ENCODE data around the gene AHR.

Gene AHR

GRCh38 chr7:17298102-17298839, at the start of gene AHR:
TSS of gene AHR (plus strand) at chr7:17298652. CDS start at chr7:17299265, 613 bp downstream.
- DNase-seq (ENCODE audit: low read depth): peak; percentile 96
- peak within 1 kb of the TSS; percentile 85 for H3K9ac ChIP-seq (ENCODE audit: low read length)
- H3K9me3 ChIP-seq (ENCODE audit: control insufficient read depth, low read length): no peaks in the 10 kb centered on the region
- no peaks in the 10 kb centered on the region for H3K36me3 ChIP-seq (ENCODE audit: control insufficient read depth, insufficient read depth, low read length, severe bottlenecking)
- H3K27me3 ChIP-seq (replicated peaks; ENCODE audit: control insufficient read depth, insufficient read depth, low read length): no peaks in the 10 kb centered on the region
- peaks cover 6% of the 10 kb centered on the region for H3K4me1 ChIP-seq (ENCODE audit: control insufficient read depth, insufficient read depth, low read length)
- H3K4me3 ChIP-seq (ENCODE audit: low read length): peak within 1 kb of the TSS; percentile 92

- Histone ChIP-seq H3K4me1 (ENCODE audit: control insufficient read depth, insufficient read depth, low read length) (no peaks in the 10 kb centered on the region), H3K27me3 (replicated peaks; ENCODE audit: control insufficient read depth, insufficient read depth, low read length) (no peaks in the 10 kb centered on the region), H3K9ac (ENCODE audit: low read length) (no peak overlapping the region), H3K4me3 (ENCODE audit: low read length) (no peak overlapping the region), H3K36me3 (ENCODE audit: control insufficient read depth, insufficient read depth, low read length, severe bottlenecking) (no peaks in the 10 kb centered on the region), H3K9me3 (ENCODE audit: control insufficient read depth, low read length) (no peaks in the 10 kb centered on the region)
- no peak for DNase-seq (ENCODE audit: low read depth)
Observed at GRCh38 chr7:17253885-17254284, 44.6 kb upstream of the AHR start.

GRCh38 chr7:17255926-17256325, 42.5 kb upstream of the AHR start:
- no peak for DNase-seq (ENCODE audit: low read depth)
- no peaks in the 10 kb centered on the region for H3K9me3 ChIP-seq (ENCODE audit: control insufficient read depth, low read length)
- no peaks in the 10 kb centered on the region for H3K36me3 ChIP-seq (ENCODE audit: control insufficient read depth, insufficient read depth, low read length, severe bottlenecking)
- H3K4me3 ChIP-seq (ENCODE audit: low read length): no peak overlapping the region
- no peaks in the 10 kb centered on the region for H3K27me3 ChIP-seq (replicated peaks; ENCODE audit: control insufficient read depth, insufficient read depth, low read length)
- H3K4me1 ChIP-seq (ENCODE audit: control insufficient read depth, insufficient read depth, low read length): no peaks in the 10 kb centered on the region
- H3K9ac ChIP-seq (ENCODE audit: low read length): no peak overlapping the region

GRCh38 chr7:17256375-17256774, 42.1 kb upstream of the AHR start:
- no peak for DNase-seq (ENCODE audit: low read depth)

GRCh38 chr7:17266565-17266964, 31.9 kb upstream of the AHR start:
- no peaks in the 10 kb centered on the region for H3K36me3 ChIP-seq (ENCODE audit: control insufficient read depth, insufficient read depth, low read length, severe bottlenecking)

More at GRCh38 chr7:17256375-17256774, 42.1 kb upstream of the AHR start:
- H3K36me3 ChIP-seq (ENCODE audit: control insufficient read depth, insufficient read depth, low read length, severe bottlenecking): no peaks in the 10 kb centered on the region
- no peak overlapping the region for H3K4me3 ChIP-seq (ENCODE audit: low read length)
- no peak overlapping the region for H3K9ac ChIP-seq (ENCODE audit: low read length)
- no peaks in the 10 kb centered on the region for H3K4me1 ChIP-seq (ENCODE audit: control insufficient read depth, insufficient read depth, low read length)
- no peaks in the 10 kb centered on the region for H3K9me3 ChIP-seq (ENCODE audit: control insufficient read depth, low read length)
- H3K27me3 ChIP-seq (replicated peaks; ENCODE audit: control insufficient read depth, insufficient read depth, low read length): no peaks in the 10 kb centered on the region

GRCh38 chr7:17269341-17270221, 28.9 kb upstream of the AHR start:
- Histone ChIP-seq H3K27me3 (replicated peaks; ENCODE audit: control insufficient read depth, insufficient read depth, low read length) (no peaks in the 10 kb centered on the region), H3K9ac (ENCODE audit: low read length) (no peak overlapping the region), H3K4me3 (ENCODE audit: low read length) (peak overlapping the region; percentile 43), H3K4me1 (ENCODE audit: control insufficient read depth, insufficient read depth, low read length) (peaks cover 1% of the 10 kb centered on the region), H3K9me3 (ENCODE audit: control insufficient read depth, low read length) (peaks cover 39% of the 10 kb centered on the region), H3K36me3 (ENCODE audit: control insufficient read depth, insufficient read depth, low read length, severe bottlenecking) (no peaks in the 10 kb centered on the region)
- DNase-seq (ENCODE audit: low read depth): no peak

More at GRCh38 chr7:17266565-17266964, 31.9 kb upstream of the AHR start:
- Histone ChIP-seq H3K27me3 (replicated peaks; ENCODE audit: control insufficient read depth, insufficient read depth, low read length) (no peaks in the 10 kb centered on the region), H3K4me1 (ENCODE audit: control insufficient read depth, insufficient read depth, low read length) (no peaks in the 10 kb centered on the region), H3K9ac (ENCODE audit: low read length) (no peak overlapping the region), H3K9me3 (ENCODE audit: control insufficient read depth, low read length) (peaks cover 39% of the 10 kb centered on the region), H3K4me3 (ENCODE audit: low read length) (peak overlapping the region; percentile 26)
- no peak for DNase-seq (ENCODE audit: low read depth)

- H3K27me3 ChIP-seq (replicated peaks; ENCODE audit: control insufficient read depth, insufficient read depth, low read length): no peaks in the 10 kb centered on the region
- no peaks in the 10 kb centered on the region for H3K36me3 ChIP-seq (ENCODE audit: control insufficient read depth, insufficient read depth, low read length, severe bottlenecking)
- H3K4me1 ChIP-seq (ENCODE audit: control insufficient read depth, insufficient read depth, low read length): peaks cover 28% of the 10 kb centered on the region
- no peak overlapping the region for H3K4me3 ChIP-seq (ENCODE audit: low read length)
- no peak overlapping the region for H3K9ac ChIP-seq (ENCODE audit: low read length)
- no peak for DNase-seq (ENCODE audit: low read depth)
- peaks cover 10% of the 10 kb centered on the region for H3K9me3 ChIP-seq (ENCODE audit: control insufficient read depth, low read length)
Observed at GRCh38 chr7:17274551-17275245, 23.8 kb upstream of the AHR start.

- DNase-seq (ENCODE audit: low read depth): peak; percentile 95
- Histone ChIP-seq H3K4me1 (ENCODE audit: control insufficient read depth, insufficient read depth, low read length) (peaks cover 28% of the 10 kb centered on the region), H3K27me3 (replicated peaks; ENCODE audit: control insufficient read depth, insufficient read depth, low read length) (no peaks in the 10 kb centered on the region), H3K9ac (ENCODE audit: low read length) (peak overlapping the region; percentile 16), H3K4me3 (ENCODE audit: low read length) (peak overlapping the region; percentile 49), H3K36me3 (ENCODE audit: control insufficient read depth, insufficient read depth, low read length, severe bottlenecking) (no peaks in the 10 kb centered on the region), H3K9me3 (ENCODE audit: control insufficient read depth, low read length) (no peaks in the 10 kb centered on the region)
Observed at GRCh38 chr7:17275749-17276671, 22.4 kb upstream of the AHR start.

- Histone ChIP-seq H3K9ac (ENCODE audit: low read length) (no peak overlapping the region), H3K4me1 (ENCODE audit: control insufficient read depth, insufficient read depth, low read length) (peaks cover 28% of the 10 kb centered on the region), H3K4me3 (ENCODE audit: low read length) (no peak overlapping the region), H3K9me3 (ENCODE audit: control insufficient read depth, low read length) (no peaks in the 10 kb centered on the region), H3K27me3 (replicated peaks; ENCODE audit: control insufficient read depth, insufficient read depth, low read length) (no peaks in the 10 kb centered on the region), H3K36me3 (ENCODE audit: control insufficient read depth, insufficient read depth, low read length, severe bottlenecking) (no peaks in the 10 kb centered on the region)
- no peak for DNase-seq (ENCODE audit: low read depth)
Observed at GRCh38 chr7:17279061-17279460, 19.4 kb upstream of the AHR start.

GRCh38 chr7:17289074-17289645, 9.3 kb upstream of the AHR start:
- Histone ChIP-seq H3K27me3 (replicated peaks; ENCODE audit: control insufficient read depth, insufficient read depth, low read length) (no peaks in the 10 kb centered on the region), H3K9ac (ENCODE audit: low read length) (no peak overlapping the region), H3K4me1 (ENCODE audit: control insufficient read depth, insufficient read depth, low read length) (peaks cover 12% of the 10 kb centered on the region), H3K4me3 (ENCODE audit: low read length) (no peak overlapping the region), H3K36me3 (ENCODE audit: control insufficient read depth, insufficient read depth, low read length, severe bottlenecking) (no peaks in the 10 kb centered on the region), H3K9me3 (ENCODE audit: control insufficient read depth, low read length) (no peaks in the 10 kb centered on the region)
- DNase-seq (ENCODE audit: low read depth): peak; percentile 72
